Measurements from ENCODE around the gene HIPK2.

DNA sequence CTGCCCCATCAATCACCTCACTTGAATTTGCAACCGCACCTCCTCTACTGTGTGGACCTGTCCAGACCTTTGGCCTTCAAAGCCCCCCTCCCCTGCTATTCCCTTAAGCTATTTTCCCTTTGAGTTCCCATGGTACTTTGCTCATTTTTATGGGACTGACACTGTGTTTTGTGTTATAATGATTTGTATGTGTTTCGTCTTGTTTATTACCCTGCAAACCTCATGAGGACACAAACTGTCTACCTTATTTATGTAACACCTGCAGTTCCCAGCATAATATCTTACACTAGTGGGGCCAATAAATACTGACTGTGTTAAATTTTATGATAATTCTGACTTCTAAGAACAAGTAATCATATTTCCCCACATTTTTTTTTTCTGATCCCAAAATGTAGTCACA lies 183.7 kb downstream of the HIPK2 start:
- TF ChIP-seq, protein P1, sequence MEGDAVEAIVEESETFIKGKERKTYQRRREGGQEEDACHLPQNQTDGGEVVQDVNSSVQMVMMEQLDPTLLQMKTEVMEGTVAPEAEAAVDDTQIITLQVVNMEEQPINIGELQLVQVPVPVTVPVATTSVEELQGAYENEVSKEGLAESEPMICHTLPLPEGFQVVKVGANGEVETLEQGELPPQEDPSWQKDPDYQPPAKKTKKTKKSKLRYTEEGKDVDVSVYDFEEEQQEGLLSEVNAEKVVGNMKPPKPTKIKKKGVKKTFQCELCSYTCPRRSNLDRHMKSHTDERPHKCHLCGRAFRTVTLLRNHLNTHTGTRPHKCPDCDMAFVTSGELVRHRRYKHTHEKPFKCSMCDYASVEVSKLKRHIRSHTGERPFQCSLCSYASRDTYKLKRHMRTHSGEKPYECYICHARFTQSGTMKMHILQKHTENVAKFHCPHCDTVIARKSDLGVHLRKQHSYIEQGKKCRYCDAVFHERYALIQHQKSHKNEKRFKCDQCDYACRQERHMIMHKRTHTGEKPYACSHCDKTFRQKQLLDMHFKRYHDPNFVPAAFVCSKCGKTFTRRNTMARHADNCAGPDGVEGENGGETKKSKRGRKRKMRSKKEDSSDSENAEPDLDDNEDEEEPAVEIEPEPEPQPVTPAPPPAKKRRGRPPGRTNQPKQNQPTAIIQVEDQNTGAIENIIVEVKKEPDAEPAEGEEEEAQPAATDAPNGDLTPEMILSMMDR (conservative IDR thresholded peaks at IDR 0.05): no peak
- TF ChIP-seq ZFX (IDR thresholded peaks at IDR 0.05): no peak
